ENCODE results near the gene TASP1.
"Not testable (repeated sequence)": the region's sequence is repeated elsewhere in the genome, so short reads cannot be mapped to it uniquely, and the experiment has no call there.

DNA sequence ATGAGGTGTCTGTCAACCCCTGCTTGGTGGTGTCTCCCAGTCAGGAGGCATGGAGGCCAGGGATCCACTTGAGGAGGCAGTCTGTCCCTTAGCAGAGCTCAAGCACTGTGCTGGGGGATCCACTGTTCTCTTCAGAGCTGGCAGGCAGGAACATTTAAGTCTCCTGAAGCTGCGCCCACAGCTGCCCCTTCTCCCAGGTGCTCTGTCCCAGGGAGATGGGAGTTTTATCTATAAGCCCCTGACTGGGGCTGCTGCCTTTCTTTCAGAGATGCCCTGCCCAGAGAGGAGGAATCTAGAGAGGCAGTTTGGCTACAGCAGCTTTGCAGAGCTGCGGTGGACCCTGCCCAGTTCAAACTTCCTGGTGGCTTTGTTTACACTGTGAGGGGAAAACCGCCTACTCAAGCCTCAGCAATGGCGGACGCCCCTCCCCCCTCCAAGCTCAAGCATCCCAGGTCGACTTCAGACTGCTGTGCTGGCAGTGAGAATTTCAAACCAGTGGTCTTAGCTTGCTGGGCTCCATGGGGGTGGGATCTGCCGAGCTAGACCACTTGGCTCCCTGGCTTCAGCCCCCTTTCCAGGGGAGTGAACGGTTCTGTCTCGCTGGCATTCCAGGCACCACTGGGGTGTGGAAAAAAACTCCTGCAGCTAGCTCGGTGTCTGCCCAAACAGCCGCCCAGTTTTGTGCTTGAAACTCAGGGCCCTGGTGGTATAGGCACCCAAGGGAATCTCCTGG, 258.1 kb downstream of the TASP1 start:
- TF ChIP-seq, protein P1, sequence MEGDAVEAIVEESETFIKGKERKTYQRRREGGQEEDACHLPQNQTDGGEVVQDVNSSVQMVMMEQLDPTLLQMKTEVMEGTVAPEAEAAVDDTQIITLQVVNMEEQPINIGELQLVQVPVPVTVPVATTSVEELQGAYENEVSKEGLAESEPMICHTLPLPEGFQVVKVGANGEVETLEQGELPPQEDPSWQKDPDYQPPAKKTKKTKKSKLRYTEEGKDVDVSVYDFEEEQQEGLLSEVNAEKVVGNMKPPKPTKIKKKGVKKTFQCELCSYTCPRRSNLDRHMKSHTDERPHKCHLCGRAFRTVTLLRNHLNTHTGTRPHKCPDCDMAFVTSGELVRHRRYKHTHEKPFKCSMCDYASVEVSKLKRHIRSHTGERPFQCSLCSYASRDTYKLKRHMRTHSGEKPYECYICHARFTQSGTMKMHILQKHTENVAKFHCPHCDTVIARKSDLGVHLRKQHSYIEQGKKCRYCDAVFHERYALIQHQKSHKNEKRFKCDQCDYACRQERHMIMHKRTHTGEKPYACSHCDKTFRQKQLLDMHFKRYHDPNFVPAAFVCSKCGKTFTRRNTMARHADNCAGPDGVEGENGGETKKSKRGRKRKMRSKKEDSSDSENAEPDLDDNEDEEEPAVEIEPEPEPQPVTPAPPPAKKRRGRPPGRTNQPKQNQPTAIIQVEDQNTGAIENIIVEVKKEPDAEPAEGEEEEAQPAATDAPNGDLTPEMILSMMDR (IDR thresholded peaks at IDR 0.05): not testable (repeated sequence)
- TF ChIP-seq POLR2A (IDR thresholded peaks at IDR 0.05): not testable (repeated sequence)

Data from Peyer's patch (tissue), 4 donors.